ENCODE results near the gene SF3B2. TPM values are rescaled to one million over a fixed set of nuclear protein-coding genes. Genes with fewer than 3 reads are reported as not detected.

Gene SF3B2
- polyA plus RNA-seq, 1 of the 3 experiments (the other 2 are of a cell fraction), result 128 TPM

- no peak overlapping the region for H3K4me3 ChIP-seq (ENCODE audit: low read depth in 2 of 2, low read length in 1 of 2)
- TF ChIP-seq POLR2AphosphoS5 (IDR thresholded peaks at IDR 0.05; ENCODE audit: low read depth, low read length), result no peak
- TF ChIP-seq RAD21 (IDR thresholded peaks at IDR 0.05; ENCODE audit: low read length), result no peak
- TF ChIP-seq RCOR1 (IDR thresholded peaks at IDR 0.05; ENCODE audit: low read length), result no peak
- no peak for TF ChIP-seq GATA2 (CRISPR knock-in tag; IDR thresholded peaks at IDR 0.05)
- no peak for TF ChIP-seq ELF1 (IDR thresholded peaks at IDR 0.05)
- 63% methylated on average over 5 of the region's 5 CpGs for WGBS (ENCODE audit: low lambda C conversion rate)
- H3K36me3 ChIP-seq (replicated peaks in 1 of 2; ENCODE audit: control insufficient read depth in 1 of 2, insufficient read depth in 2 of 2, low read length in 1 of 2), result peaks cover 0 to 3% of the 10 kb centered on the region in 2 experiments
- POLR2A ChIA-PET, result no interaction called here
- no peak for DNase-seq
- no peaks in the 10 kb centered on the region for H3K4me1 ChIP-seq (ENCODE audit: control insufficient read depth in 1 of 2, insufficient read depth in 2 of 2, low read depth in 1 of 2, low read length in 1 of 2)
- H2AFZ ChIP-seq (ENCODE audit: low read depth), result no peak overlapping the region
- no peaks in the 10 kb centered on the region for H3F3A ChIP-seq (replicated peaks; ENCODE audit: insufficient read depth)
- H3K79me2 ChIP-seq (ENCODE audit: insufficient read depth), result no peaks in the 10 kb centered on the region
- no peaks in the 10 kb centered on the region for H3K9me3 ChIP-seq
- CTCF ChIA-PET, result interaction anchor here (0.8 to 8.8 kb wide), 6 partner anchors 9 to 325 kb away, joined by 3 to 55 read pairs (median 4); partner anchors contain the start of gene CATSPER1
- no peak overlapping the region for H3K9ac ChIP-seq
- H3K4me2 ChIP-seq, result no peak overlapping the region
- H3K27ac ChIP-seq (ENCODE audit: low read depth in 2 of 2, low read length in 1 of 2), result no peak overlapping the region
- no peaks in the 10 kb centered on the region for H3K27me3 ChIP-seq (ENCODE audit: insufficient read depth)
- no peaks in the 10 kb centered on the region for H3K9me2 ChIP-seq
- no peaks in the 10 kb centered on the region for H4K20me1 ChIP-seq (ENCODE audit: insufficient read depth)
Measured at GRCh38 chr11:66036334-66036710, 15.8 kb upstream of the SF3B2 start.

- Histone ChIP-seq H3K9me3 (no peaks in the 10 kb centered on the region), H3K4me3 (ENCODE audit: low read depth in 2 of 2, low read length in 1 of 2) (no peak overlapping the region), H2AFZ (ENCODE audit: low read depth) (no peak overlapping the region), H3K79me2 (ENCODE audit: insufficient read depth) (no peaks in the 10 kb centered on the region), H4K20me1 (ENCODE audit: insufficient read depth) (no peaks in the 10 kb centered on the region), H3K36me3 (replicated peaks in 1 of 2; ENCODE audit: control insufficient read depth in 1 of 2, insufficient read depth in 2 of 2, low read length in 1 of 2) (peaks cover 0 to 3% of the 10 kb centered on the region in 2 experiments), H3K9me2 (no peaks in the 10 kb centered on the region), H3F3A (replicated peaks; ENCODE audit: insufficient read depth) (no peaks in the 10 kb centered on the region), H3K27me3 (ENCODE audit: insufficient read depth) (no peaks in the 10 kb centered on the region), H3K4me1 (ENCODE audit: control insufficient read depth in 1 of 2, insufficient read depth in 2 of 2, low read depth in 1 of 2, low read length in 1 of 2) (no peaks in the 10 kb centered on the region), H3K9ac (no peak overlapping the region), H3K27ac (ENCODE audit: low read depth in 2 of 2, low read length in 1 of 2) (no peak overlapping the region), H3K4me2 (no peak overlapping the region)
- CTCF ChIA-PET, result interaction anchor here (0.9 to 8.8 kb wide), 4 partner anchors 8 to 31 kb away, joined by 3 to 55 read pairs (median 16); partner anchors contain the start of gene CST6
- 43% methylated on average over 2 of the region's 3 CpGs for WGBS (ENCODE audit: low lambda C conversion rate)
- POLR2A ChIA-PET, result no interaction called here
- no peak for TF ChIP-seq YY1 (IDR thresholded peaks at IDR 0.05; ENCODE audit: low read depth)
- no peak for TF ChIP-seq RFX5 (IDR thresholded peaks at IDR 0.05; ENCODE audit: low read length)
- TF ChIP-seq JUND (IDR thresholded peaks at IDR 0.05), result no peak
- TF ChIP-seq REST (IDR thresholded peaks at IDR 0.05; ENCODE audit: low read depth, low read length), result no peak
- no peak for TF ChIP-seq TAF1 (IDR thresholded peaks at IDR 0.05; ENCODE audit: borderline replicate concordance, low read depth, low read length)
- no peak for DNase-seq
Measured at GRCh38 chr11:66037327-66037726, 14.8 kb upstream of the SF3B2 start.

Measured in SK-N-SH (cell line).